ENCODE results near the gene KRT86.
"Not testable (repeated sequence)": the region's sequence is repeated elsewhere in the genome, so short reads cannot be mapped to it uniquely, and the experiment has no call there.

The KRT86 gene

DNA sequence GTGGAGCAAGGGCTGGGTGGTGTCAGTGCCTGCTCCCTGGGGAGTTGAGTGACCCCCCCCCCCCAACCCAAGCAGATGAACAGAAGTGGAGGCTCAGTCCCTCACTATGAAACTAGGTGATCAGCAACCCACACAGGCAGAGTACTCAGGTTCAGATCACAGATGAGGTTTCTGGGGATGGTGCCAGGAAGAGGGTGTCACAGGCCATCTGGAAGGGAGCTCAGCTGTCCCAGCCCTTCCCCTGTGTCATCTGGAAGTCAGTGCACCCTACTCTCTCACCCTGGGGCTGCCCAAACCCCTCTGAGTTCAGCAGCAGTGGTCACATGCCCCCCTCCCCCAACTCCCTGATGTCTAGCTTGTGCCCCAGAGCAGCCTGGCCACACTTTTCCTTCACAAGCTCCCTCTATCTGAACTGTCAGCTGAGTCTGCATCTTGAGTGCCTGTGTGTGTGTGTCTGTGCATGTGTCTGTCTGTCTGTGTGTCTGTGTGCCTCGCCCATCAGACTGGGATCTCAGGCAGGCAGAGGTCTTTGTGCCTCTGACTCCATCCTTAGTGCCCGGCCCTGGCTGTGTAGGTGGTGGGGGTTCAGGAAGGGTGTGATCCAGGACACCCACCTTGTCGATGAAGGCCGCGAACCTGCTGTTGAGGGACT lies 16.2 kb downstream of the KRT86 start:
- DNase-seq; H3K27ac Mint-ChIP-seq; ATAC-seq (replicated peaks); H3K9me3 Mint-ChIP-seq; H3K4me3 Mint-ChIP-seq; H3K36me3 Mint-ChIP-seq (ENCODE audit: insufficient read depth): not testable (repeated sequence)
- Mint-ChIP-seq H3K4me1 (ENCODE audit: low read depth in 2 of 2) (peaks cover 12 to 13% of the 10 kb centered on the region in 2 donors), H3K27me3 (peaks cover 8 to 41% of the 10 kb centered on the region in 2 donors)

DNA sequence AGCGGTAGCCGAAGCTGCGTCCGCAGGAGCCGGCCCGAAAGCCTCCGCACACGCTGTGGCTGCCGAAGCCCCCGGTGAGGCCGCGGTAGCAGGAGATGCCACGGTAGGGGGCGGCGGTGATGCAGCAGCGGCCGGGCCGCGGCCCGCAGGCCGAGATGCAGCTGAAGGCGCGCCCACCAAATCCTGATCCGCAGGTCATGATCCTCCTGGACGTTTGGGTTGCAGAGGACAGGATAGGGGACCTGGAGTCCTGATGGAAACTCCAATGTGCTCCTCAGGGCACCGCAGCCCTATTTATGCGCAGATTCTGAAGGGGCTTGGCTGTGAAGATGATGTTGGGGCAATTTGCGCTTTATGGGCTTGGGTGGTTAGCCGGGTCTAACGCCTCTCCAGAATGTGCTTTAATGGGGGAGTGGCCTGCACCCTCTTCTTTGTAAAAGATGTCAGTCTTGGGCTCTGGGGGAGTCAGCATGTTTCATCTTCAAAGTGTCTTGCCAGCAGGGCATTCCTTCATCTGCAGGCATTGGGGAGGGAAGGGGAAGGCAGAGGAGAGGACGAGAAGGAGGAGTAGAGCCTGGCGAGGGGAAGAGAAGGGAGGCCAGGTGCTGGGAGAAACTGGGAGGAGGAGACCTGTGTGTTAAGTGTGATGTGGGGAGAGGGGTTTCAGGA lies 17.0 kb downstream of the KRT86 start, which contains the start of gene KRT81:
Gene KRT81, minus strand, starts transcription at position 268 of the 669 bp plus-strand sequence. Its CDS starts 69 bp downstream, at position 199.
- H3K4me3 Mint-ChIP-seq: no peak within 1 kb of the TSS
- peaks cover 8 to 36% of the 10 kb centered on the region in 2 donors for H3K27me3 Mint-ChIP-seq
- H3K27ac Mint-ChIP-seq: no peak within 1 kb of the TSS
- H3K36me3 Mint-ChIP-seq (ENCODE audit: insufficient read depth): no peaks in the 10 kb centered on the region
- DNase-seq (no peak), ATAC-seq (replicated peaks) (no peak)
- no peaks in the 10 kb centered on the region for H3K9me3 Mint-ChIP-seq
- peaks cover 12 to 13% of the 10 kb centered on the region in 2 donors for H3K4me1 Mint-ChIP-seq (ENCODE audit: low read depth in 2 of 2)

DNA sequence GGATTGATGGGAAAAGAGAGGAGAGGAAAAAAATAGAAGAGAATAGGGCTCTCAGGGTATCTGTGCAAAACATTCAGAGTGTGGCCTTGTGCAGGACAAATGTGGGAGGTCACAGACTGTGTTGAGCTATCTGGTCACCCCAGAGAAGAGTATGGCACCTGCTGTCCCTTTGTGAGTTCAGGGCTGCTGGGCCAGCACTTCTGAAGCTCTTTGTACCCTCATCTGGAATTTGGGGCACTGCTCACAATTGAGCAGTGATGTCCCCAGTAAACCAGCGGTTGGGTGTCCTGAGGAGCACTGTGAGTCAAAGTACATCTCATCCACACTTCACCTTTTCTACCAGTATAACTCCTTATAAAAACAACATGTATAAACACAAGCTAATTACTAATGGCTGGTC lies 19.5 kb downstream of the KRT86 start:
- Mint-ChIP-seq H3K27me3 (peaks cover 8 to 30% of the 10 kb centered on the region in 2 donors), H3K4me1 (ENCODE audit: low read depth in 2 of 2) (no peaks in the 10 kb centered on the region), H3K4me3 (no peak overlapping the region), H3K9me3 (no peaks in the 10 kb centered on the region), H3K27ac (no peak overlapping the region), H3K36me3 (ENCODE audit: insufficient read depth) (no peaks in the 10 kb centered on the region)
- DNase-seq (no peak), ATAC-seq (replicated peaks) (no peak)

DNA sequence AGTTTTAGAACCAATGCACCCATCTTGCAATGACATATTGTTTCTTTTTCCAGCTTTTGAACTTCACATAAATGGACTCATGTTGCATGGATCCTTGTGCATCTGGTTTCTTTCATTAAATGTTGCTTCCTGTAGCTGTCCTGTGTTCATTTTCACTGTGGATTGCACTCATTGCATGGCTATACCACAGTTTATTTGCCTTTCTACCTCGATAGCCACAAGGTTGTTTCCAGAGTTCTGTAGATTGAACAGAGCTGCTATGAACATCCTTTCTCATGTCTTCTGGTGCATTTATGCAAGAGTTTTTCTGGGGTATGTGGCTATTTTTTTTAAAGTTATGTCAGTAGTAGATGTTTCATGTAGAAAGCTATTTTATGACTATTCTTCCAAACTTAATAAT lies 20.4 kb downstream of the KRT86 start:
- Mint-ChIP-seq H3K27ac (no peak overlapping the region), H3K4me1 (ENCODE audit: low read depth in 2 of 2) (no peaks in the 10 kb centered on the region), H3K27me3 (peaks cover 8 to 38% of the 10 kb centered on the region in 2 donors), H3K9me3 (no peaks in the 10 kb centered on the region), H3K36me3 (ENCODE audit: insufficient read depth) (no peaks in the 10 kb centered on the region), H3K4me3 (no peak overlapping the region)
- DNase-seq (no peak), ATAC-seq (replicated peaks) (no peak)

GRCh38 chr12:52295663-52296062 lies 21.2 kb downstream of the KRT86 start:
- no peak for ATAC-seq (replicated peaks)
- H3K36me3 Mint-ChIP-seq (ENCODE audit: insufficient read depth): no peaks in the 10 kb centered on the region
- H3K4me3 Mint-ChIP-seq: no peak overlapping the region
- H3K27ac Mint-ChIP-seq: no peak overlapping the region
- peaks cover 8 to 39% of the 10 kb centered on the region in 2 donors for H3K27me3 Mint-ChIP-seq
- no peak for DNase-seq
- H3K9me3 Mint-ChIP-seq: no peaks in the 10 kb centered on the region
- no peaks in the 10 kb centered on the region for H3K4me1 Mint-ChIP-seq (ENCODE audit: low read depth in 2 of 2)

DNA sequence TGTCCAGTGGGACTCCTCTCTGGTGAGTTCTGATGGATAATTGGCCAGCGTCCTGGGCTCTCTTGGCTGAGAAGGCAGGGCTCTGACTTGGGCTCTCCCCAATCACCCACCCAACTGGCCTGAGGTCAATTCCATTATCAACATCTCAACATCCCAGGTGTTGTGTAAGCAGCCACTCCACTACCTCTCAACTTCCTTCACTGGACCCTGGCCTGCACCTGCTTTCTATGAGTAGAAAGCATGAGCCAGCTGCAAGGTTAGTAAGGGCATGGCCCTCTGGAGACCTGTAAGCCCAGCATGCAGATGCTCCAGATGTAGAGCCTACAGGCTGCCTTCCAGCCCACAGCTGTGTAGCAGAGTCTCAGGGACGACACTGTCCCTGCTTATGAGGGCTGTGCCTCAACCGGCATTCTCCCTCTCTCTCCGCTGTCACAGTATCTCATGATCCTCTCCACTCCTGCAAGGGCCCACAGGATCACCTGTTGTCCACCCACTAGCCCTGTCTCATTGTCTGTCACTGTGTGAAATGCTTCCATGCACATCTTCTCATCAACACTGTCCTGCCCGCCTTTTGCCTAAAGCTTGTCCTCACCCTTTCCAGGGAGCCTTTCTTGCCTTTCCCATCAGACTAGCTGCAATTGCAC lies 22.2 kb downstream of the KRT86 start:
- Mint-ChIP-seq H3K9me3 (no peaks in the 10 kb centered on the region), H3K36me3 (ENCODE audit: insufficient read depth) (no peaks in the 10 kb centered on the region), H3K27ac (no peak overlapping the region), H3K27me3 (peaks cover 8 to 32% of the 10 kb centered on the region in 2 donors), H3K4me3 (no peak overlapping the region), H3K4me1 (ENCODE audit: low read depth in 2 of 2) (no peaks in the 10 kb centered on the region)
- no peak for ATAC-seq (replicated peaks)
- no peak for DNase-seq

GRCh38 chr12:52298677-52299190 lies 24.3 kb downstream of the KRT86 start:
- Mint-ChIP-seq H3K27me3 (peaks cover under 1 to 21% of the 10 kb centered on the region in 2 donors), H3K9me3 (no peaks in the 10 kb centered on the region), H3K27ac (no peak overlapping the region), H3K4me1 (ENCODE audit: low read depth in 2 of 2) (no peaks in the 10 kb centered on the region), H3K4me3 (no peak overlapping the region), H3K36me3 (ENCODE audit: insufficient read depth) (no peaks in the 10 kb centered on the region)
- ATAC-seq (replicated peaks): no peak
- no peak for DNase-seq

DNA sequence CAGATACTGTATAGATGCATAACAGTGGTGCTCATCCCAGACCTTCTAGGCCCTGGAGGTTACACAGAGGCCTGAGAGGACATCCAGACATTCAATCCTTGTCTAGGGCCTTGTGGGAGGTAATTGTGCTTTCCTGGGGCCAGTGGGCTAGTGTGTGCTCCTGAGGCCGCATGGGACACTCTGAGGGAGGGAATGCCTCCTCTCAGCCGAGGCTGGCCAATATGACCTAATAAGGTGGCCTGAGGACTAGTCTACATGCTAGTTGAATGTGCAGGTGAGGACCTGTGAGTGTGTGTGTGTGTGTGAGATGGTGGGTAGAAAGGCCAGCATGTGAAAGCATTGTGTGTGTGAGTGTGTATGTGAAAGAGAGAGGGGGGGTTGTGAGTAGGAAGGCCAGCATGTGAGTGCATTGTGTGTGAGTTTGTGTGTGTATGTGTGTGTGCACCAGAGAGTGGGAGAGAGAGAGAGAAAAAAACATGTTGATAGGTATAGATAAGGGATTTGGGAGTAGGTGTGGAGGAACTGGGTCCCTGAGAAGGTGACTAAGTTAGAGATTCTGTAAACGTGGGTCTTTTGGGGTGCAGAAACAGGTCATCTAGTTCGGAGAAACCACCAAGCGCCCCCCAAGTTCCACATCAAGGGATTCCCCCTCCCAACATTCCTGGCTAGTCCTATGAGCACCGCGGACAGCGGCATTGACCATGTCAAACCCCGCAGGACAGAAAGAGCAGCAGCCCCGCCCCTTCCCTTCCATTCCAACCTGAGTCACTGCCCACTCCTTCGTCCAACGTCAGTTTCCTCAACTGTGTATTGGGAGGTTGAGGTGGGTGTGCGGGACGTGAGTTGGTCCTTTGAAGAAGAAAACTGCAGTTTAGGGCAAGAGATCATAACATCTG lies 26.6 kb downstream of the KRT86 start:
- Mint-ChIP-seq H3K4me3 (no peak overlapping the region), H3K27ac (no peak overlapping the region), H3K27me3 (peaks cover 0 to 37% of the 10 kb centered on the region in 2 donors), H3K9me3 (no peaks in the 10 kb centered on the region), H3K36me3 (ENCODE audit: insufficient read depth) (no peaks in the 10 kb centered on the region), H3K4me1 (ENCODE audit: low read depth in 2 of 2) (peaks cover 13 to 14% of the 10 kb centered on the region in 2 donors)
- ATAC-seq (replicated peaks) (no peak), DNase-seq (no peak)

DNA sequence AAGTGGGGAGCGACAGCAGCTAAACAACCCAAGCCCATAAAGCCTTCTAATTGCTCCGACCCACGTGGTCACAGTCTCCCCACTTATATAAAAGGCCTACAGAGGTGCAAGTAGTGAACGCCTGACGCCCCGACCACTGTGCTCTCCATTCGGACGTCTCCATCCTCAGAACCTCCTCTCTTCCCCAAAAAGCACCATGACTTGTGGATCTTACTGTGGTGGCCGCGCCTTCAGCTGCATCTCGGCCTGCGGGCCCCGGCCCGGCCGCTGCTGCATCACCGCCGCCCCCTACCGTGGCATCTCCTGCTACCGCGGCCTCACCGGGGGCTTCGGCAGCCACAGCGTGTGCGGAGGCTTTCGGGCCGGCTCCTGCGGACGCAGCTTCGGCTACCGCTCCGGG lies 27.3 kb downstream of the KRT86 start:
- peaks cover 0 to 42% of the 10 kb centered on the region in 2 donors for H3K27me3 Mint-ChIP-seq
- not testable (repeated sequence) for H3K36me3 Mint-ChIP-seq (ENCODE audit: insufficient read depth); H3K9me3 Mint-ChIP-seq; H3K4me3 Mint-ChIP-seq; DNase-seq; H3K27ac Mint-ChIP-seq; ATAC-seq (replicated peaks)
- H3K4me1 Mint-ChIP-seq (ENCODE audit: low read depth in 2 of 2): peaks cover 16 to 18% of the 10 kb centered on the region in 2 donors

DNA sequence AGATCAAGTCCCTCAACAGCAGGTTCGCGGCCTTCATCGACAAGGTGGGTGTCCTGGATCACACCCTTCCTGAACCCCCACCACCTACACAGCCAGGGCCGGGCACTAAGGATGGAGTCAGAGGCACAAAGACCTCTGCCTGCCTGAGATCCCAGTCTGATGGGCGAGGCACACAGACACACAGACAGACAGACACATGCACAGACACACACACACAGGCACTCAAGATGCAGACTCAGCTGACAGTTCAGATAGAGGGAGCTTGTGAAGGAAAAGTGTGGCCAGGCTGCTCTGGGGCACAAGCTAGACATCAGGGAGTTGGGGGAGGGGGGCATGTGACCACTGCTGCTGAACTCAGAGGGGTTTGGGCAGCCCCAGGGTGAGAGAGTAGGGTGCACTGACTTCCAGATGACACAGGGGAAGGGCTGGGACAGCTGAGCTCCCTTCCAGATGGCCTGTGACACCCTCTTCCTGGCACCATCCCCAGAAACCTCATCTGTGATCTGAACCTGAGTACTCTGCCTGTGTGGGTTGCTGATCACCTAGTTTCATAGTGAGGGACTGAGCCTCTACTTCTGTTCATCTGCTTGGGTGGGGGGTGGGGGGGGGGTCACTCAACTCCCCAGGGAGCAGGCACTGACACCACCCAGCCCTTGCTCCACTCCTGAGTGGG lies 27.9 kb downstream of the KRT86 start:
- H3K27me3 Mint-ChIP-seq: peaks cover 4 to 42% of the 10 kb centered on the region in 2 donors
- H3K27ac Mint-ChIP-seq; H3K4me3 Mint-ChIP-seq; H3K36me3 Mint-ChIP-seq (ENCODE audit: insufficient read depth); DNase-seq; ATAC-seq (replicated peaks); H3K9me3 Mint-ChIP-seq: not testable (repeated sequence)
- H3K4me1 Mint-ChIP-seq (ENCODE audit: low read depth in 2 of 2): peaks cover 16 to 18% of the 10 kb centered on the region in 2 donors

GRCh38 chr12:52304941-52305411 lies 30.5 kb downstream of the KRT86 start:
- Mint-ChIP-seq H3K27me3 (peaks cover 26 to 55% of the 10 kb centered on the region in 2 donors), H3K4me1 (ENCODE audit: low read depth in 2 of 2) (peaks cover 26 to 30% of the 10 kb centered on the region in 2 donors), H3K27ac (peak overlapping the region; percentile 79 to 87), H3K4me3 (peak overlapping the region; percentile 48 to 65)
- peak; percentile 55 for ATAC-seq (replicated peaks)
- H3K36me3 Mint-ChIP-seq (ENCODE audit: insufficient read depth); H3K9me3 Mint-ChIP-seq: not testable (repeated sequence)
- DNase-seq: peak in 2 of 3 experiments; percentile 6 to 33

GRCh38 chr12:52305921-52306705 lies 31.7 kb downstream of the KRT86 start:
- no peak for ATAC-seq (replicated peaks)
- Mint-ChIP-seq H3K36me3 (ENCODE audit: insufficient read depth) (peaks cover 2% of the 10 kb centered on the region), H3K27me3 (peaks cover 29 to 66% of the 10 kb centered on the region in 2 donors), H3K27ac (peak overlapping the region in 1 of 2 donors; percentile 46), H3K4me1 (ENCODE audit: low read depth in 2 of 2) (peaks cover 26 to 30% of the 10 kb centered on the region in 2 donors), H3K9me3 (no peaks in the 10 kb centered on the region), H3K4me3 (no peak overlapping the region)
- no peak for DNase-seq
